DND-41 (cell line): ENCODE measurements around the gene LAMB2.

Experiments used
- ATAC-seq: fragments of 200-7000 bp; cut with Tn5 transposase; 3 replicates; pipeline ENCODE4 v1.9.1; 2021; ENCODE audit warnings: low read depth; ENCODE audit not compliant: insufficient read depth
- DNase-seq: peaks from one replicate; pipeline ENCODE4 v3.0.0-alpha.2; 2020
- H2AFZ ChIP-seq: 2 replicates; pipeline ENCODE4 v1.6.0; 2012; ENCODE audit warnings: low read depth, low read length
- H3K27ac ChIP-seq: 2 replicates; pipeline ENCODE4 v1.5.1; 2012; ENCODE audit warnings: low read length, inconsistent platforms
- H3K27me3 ChIP-seq: fragments of 200-600 bp; sonication (generic); 2 replicates; pipeline ENCODE4 v1.6.0; 2012; ENCODE audit warnings: low read length, mild to moderate bottlenecking, inconsistent platforms; ENCODE audit not compliant: insufficient read depth, poor library complexity
- H3K36me3 ChIP-seq: 2 replicates; pipeline ENCODE4 v1.5.1; 2012; ENCODE audit warnings: low read length, inconsistent platforms; ENCODE audit not compliant: insufficient read depth
- H3K4me1 ChIP-seq: 2 replicates; pipeline ENCODE4 v1.5.1; 2012; ENCODE audit warnings: mild to moderate bottlenecking, low read length; ENCODE audit not compliant: insufficient read depth
- H3K4me2 ChIP-seq: 2 replicates; pipeline ENCODE4 v1.6.0; 2012; ENCODE audit warnings: mild to moderate bottlenecking, moderate library complexity, low read length, inconsistent platforms; ENCODE audit not compliant: insufficient read depth
- H3K4me3 ChIP-seq, 2 experiments: fragments of 200-600 bp in 1 of 2; shearing (Covaris generic) in 1 of 2; 2 replicates each; pipeline ENCODE4 v1.5.1; 2012 to 2016; ENCODE audit warnings: inconsistent platforms in 2 of 2, low read length in 2 of 2, mild to moderate bottlenecking in 2 of 2, low read depth in 1 of 2, moderate library complexity in 1 of 2
- H3K79me2 ChIP-seq: 2 replicates; pipeline ENCODE4 v1.6.0; 2012; ENCODE audit warnings: low read length, inconsistent platforms; ENCODE audit not compliant: insufficient read depth
- H3K9ac ChIP-seq: 2 replicates; pipeline ENCODE4 v1.6.0; 2012; ENCODE audit warnings: low read depth, mild to moderate bottlenecking, inconsistent platforms, low read length, moderate library complexity
- H3K9me3 ChIP-seq: 2 replicates; pipeline ENCODE4 v1.5.1; 2012; ENCODE audit warnings: low read length, moderate library complexity, mild to moderate bottlenecking, inconsistent platforms; ENCODE audit not compliant: insufficient read depth, severe bottlenecking
- H4K20me1 ChIP-seq: 2 replicates; pipeline ENCODE4 v1.6.0; 2012; ENCODE audit warnings: low read length; ENCODE audit not compliant: insufficient read depth
- CTCF ChIP-seq: IDR thresholded peaks from 2 replicates; pipeline ENCODE4 v1.5.1; 2012; ENCODE audit warnings: borderline replicate concordance, low read length, moderate library complexity, mild to moderate bottlenecking; ENCODE audit not compliant: poor library complexity, severe bottlenecking; ENCODE audit errors: extremely low read depth
- EZH2 ChIP-seq: IDR thresholded peaks from 3 replicates; pipeline ENCODE4 v1.6.1; 2012; ENCODE audit warnings: borderline replicate concordance, low read depth, mild to moderate bottlenecking, moderate library complexity, low read length, inconsistent platforms; ENCODE audit not compliant: severe bottlenecking

The LAMB2 gene

GRCh38 chr3:49135499-49135898 is 2.6 kb upstream of the LAMB2 start:
- no peak overlapping the region for H3K4me2 ChIP-seq
- no peak overlapping the region for H3K4me3 ChIP-seq
- no peak for ATAC-seq
- H4K20me1 ChIP-seq = no peaks in the 10 kb centered on the region
- H3K4me1 ChIP-seq = no peaks in the 10 kb centered on the region
- no peaks in the 10 kb centered on the region for H3K36me3 ChIP-seq
- TF ChIP-seq CTCF (no peak), EZH2 (no peak)
- no peaks in the 10 kb centered on the region for H3K9me3 ChIP-seq
- H3K9ac ChIP-seq = no peak overlapping the region
- no peaks in the 10 kb centered on the region for H3K79me2 ChIP-seq
- no peak overlapping the region for H3K27ac ChIP-seq
- no peaks in the 10 kb centered on the region for H3K27me3 ChIP-seq
- 0 out of 2 replicates have a peak overlapping the region, but pooled peaks have one; percentile 17 for H2AFZ ChIP-seq
- DNase-seq = no peak

GRCh38 chr3:49134471-49135265 is 1.8 kb upstream of the LAMB2 start:
- no peaks in the 10 kb centered on the region for H4K20me1 ChIP-seq
- TF ChIP-seq CTCF = no peak
- H3K79me2 ChIP-seq = no peaks in the 10 kb centered on the region
- no peaks in the 10 kb centered on the region for H3K9me3 ChIP-seq
- H3K9ac ChIP-seq = no peak overlapping the region
- H3K4me1 ChIP-seq = no peaks in the 10 kb centered on the region
- ATAC-seq (no peak), DNase-seq (no peak)
- no peaks in the 10 kb centered on the region for H3K36me3 ChIP-seq
- no peak overlapping the region for H3K27ac ChIP-seq
- no peak overlapping the region for H3K4me3 ChIP-seq
- H2AFZ ChIP-seq = no peak overlapping the region
- H3K27me3 ChIP-seq = no peaks in the 10 kb centered on the region
- no peak overlapping the region for H3K4me2 ChIP-seq

- no peak for TF ChIP-seq EZH2
- TF ChIP-seq CTCF = no peak
- Histone ChIP-seq H3K79me2 (no peaks in the 10 kb centered on the region), H4K20me1 (no peaks in the 10 kb centered on the region), H3K4me1 (no peaks in the 10 kb centered on the region), H2AFZ (no peak overlapping the region), H3K36me3 (no peaks in the 10 kb centered on the region), H3K9ac (no peak overlapping the region), H3K4me3 (no peak overlapping the region), H3K27ac (no peak overlapping the region), H3K27me3 (no peaks in the 10 kb centered on the region), H3K9me3 (no peaks in the 10 kb centered on the region), H3K4me2 (no peak overlapping the region)
- ATAC-seq (no peak), DNase-seq (no peak)
Measured at GRCh38 chr3:49133226-49133951, 539 bp upstream of the LAMB2 start.
